ENCODE data around the gene CNNM2.

CNNM2 gene

GRCh38 chr10:103072891-103073290 lies 154.8 kb downstream of the CNNM2 start:
- no peak for DNase-seq (ENCODE audit: low read depth in 2 of 2)

DNA sequence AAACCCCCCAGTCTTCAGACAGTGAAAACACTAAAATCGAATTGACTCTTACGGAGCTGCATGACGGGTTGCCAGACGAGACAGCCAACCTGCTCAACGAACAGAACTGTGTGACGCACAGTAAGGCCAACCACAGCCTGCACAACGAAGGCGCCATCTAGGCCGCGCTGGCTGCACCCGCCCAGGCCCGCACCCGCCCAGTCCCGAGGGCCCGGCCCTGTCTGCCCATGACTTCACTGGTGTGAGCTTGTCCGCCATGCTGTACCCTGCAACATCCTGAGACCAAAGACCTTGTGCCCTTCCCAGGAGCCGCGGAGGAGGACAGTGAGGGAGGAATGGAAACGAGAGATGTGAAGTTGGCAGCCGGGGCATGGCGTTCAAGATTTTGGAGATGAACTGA lies 158.9 kb downstream of the CNNM2 start:
- no peak for DNase-seq (ENCODE audit: low read depth in 2 of 2)

DNA sequence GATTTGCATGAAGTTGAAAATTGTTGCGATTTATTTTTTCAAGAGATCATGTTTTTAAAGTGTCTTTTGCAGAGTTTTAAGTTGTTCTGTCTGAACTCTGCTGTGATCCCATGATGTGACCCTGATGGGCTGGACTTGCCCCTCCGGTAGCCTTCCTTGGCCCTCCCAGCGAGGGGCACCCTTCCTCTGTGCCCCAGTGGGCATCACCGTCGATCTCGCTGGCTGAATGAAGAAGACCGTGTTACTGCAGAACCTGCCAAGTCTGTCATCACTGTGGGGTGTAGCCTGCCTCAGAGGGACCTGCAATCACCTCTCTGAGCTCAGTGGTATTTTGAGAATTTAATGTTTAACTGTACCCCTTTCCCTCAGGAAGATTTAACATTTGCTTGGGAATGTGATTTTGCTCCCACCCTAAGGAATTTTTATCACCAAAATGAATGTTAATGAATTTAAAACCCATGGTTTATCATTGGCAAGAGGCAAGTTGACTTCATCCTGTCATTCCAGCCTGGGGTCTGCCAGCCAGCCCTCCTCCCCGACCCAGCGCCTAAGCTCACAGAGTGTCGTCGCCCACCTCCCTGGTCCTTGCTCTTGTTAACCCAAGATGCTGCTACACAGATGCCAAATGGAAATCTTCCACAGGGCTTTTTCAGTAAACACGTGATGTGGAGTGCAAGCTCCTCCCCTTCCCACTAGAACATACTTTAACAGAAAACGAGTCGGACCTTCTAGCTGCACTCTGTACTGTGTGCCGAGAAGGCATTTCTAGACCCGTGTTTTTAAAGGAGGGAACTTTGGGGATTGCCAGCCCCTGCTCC lies 159.6 kb downstream of the CNNM2 start:
- DNase-seq (ENCODE audit: low read depth in 2 of 2), result no peak

DNA sequence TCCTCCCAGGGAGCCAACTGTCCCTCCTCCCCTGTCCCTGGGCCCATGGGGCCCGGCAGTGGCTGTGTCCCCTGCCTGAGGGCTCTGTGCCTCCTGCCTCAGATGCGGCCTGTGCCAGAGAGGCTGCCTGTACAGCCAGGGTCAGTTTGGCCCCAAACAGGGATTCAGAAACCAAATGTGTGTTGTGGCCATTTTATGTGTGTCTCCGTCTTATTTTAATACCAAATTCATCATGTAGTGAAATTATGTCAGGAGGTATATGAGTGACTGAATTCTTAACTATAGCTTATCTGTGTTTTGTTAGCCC lies 160.2 kb downstream of the CNNM2 start:
- DNase-seq (ENCODE audit: low read depth in 2 of 2), result no peak

DNA sequence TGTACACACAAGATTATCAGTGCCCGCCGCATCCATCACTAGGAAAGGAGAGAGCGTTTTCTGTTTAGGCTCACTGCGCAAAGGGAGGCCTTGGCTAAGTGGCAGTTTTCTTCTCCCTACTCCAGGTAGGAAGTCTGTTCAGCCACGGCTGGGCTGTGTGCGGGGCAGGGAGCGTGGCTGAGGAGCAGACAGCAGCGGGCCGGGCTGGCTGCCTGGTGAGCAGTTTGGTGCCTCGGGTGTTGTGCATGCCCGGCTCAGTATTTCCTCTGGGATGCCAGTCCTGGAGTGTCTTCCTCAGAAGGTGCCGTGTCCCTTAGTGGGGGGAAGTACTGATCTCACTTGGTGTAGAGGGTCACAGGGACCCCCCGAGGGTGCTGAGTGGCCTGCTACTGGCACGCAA lies 160.6 kb downstream of the CNNM2 start:
- no peak for DNase-seq (ENCODE audit: low read depth in 2 of 2)

- DNase-seq (ENCODE audit: low read depth in 2 of 2), result no peak
These were observed 161.0 kb downstream of the CNNM2 start for GRCh38 chr10:103079100-103079499.

GRCh38 chr10:103079946-103080345 lies 161.9 kb downstream of the CNNM2 start:
- no peak for DNase-seq (ENCODE audit: low read depth in 2 of 2)

DNA sequence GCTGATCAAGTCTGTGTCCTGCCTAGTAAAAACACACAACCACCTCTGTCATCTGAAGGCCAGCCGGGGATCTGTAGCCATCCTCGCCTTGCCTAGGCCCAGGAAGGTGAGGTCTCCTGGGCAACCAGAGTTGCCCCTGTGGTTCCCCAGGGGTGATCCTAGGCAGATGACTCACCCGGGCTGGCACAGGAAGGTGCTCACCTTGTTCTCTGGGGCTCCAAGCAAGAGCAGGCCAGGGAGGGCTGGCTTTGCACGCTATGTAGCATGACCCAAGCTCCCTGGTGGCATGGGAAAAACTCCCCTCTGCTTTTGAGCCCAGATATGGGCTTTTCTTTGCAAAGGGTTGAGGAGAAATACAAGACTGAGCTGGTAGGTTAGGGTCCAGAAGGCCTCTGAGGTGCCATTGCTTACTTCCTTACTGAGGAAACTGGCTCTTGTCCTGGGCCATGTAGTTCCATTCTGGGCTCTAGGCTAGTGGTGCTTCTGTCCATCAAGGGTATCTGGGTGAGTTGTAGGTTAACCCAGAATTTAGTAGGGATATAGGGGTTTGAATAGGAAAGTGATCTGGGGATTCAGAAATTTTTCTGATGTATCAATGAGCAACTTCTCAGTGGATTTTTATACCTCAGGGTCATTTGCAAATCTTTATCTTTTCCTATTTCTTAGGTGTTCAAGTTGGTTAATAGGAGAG lies 162.9 kb downstream of the CNNM2 start:
- no peak for DNase-seq (ENCODE audit: low read depth in 2 of 2)

DNA sequence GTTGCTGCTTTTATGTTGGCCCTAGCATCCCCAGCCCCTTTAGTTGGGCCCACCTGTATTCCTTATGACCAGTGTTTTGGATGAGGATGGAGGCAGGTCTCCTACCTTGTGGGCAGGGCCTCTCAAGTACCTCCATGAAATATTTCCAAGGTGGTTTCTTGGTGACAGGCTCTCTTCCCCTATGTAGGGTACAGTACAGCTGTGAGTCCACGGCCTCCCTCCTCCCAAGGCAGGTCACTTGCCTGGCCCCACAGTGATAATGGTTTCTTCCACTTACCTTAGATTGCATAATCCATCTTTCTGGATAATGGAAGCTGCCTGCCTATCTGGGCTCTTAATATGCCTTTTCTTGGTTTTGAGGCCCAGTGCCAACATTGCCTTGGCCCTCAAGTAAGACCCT lies 164.6 kb downstream of the CNNM2 start:
- DNase-seq (ENCODE audit: low read depth in 2 of 2), result no peak

- DNase-seq (ENCODE audit: low read depth in 2 of 2), result no peak
These were observed 165.3 kb downstream of the CNNM2 start for GRCh38 chr10:103083266-103083976.

- no peak for DNase-seq (ENCODE audit: low read depth in 2 of 2)
These were observed 165.9 kb downstream of the CNNM2 start for GRCh38 chr10:103083977-103084320.

GRCh38 chr10:103086261-103086660 lies 168.2 kb downstream of the CNNM2 start:
- DNase-seq (ENCODE audit: low read depth in 2 of 2), result no peak

- no peak for DNase-seq (ENCODE audit: low read depth in 2 of 2)
These were observed 168.7 kb downstream of the CNNM2 start for GRCh38 chr10:103086799-103087198.

DNA sequence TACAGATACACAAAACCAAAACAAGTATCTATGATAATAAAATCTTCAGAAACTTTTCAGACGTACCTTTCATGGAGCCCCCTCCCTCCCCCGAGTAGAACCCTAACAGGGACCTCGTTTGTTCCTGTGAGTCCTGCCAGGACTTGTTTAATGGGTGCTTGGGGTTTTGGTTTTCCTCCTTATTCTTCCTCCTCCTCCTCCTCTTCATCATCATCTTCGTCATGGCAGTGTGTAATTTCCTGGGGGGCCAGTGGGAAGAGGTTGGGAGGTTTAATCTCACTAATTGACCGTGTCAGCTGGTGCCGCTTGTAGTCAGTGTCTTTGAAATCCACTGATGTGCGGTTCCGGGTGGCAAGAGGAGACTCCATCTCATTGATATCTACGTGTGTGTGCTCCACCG lies 171.4 kb downstream of the CNNM2 start:
- no peak for DNase-seq (ENCODE audit: low read depth in 2 of 2)

- DNase-seq (ENCODE audit: low read depth in 2 of 2), result no peak
These were observed 172.8 kb downstream of the CNNM2 start for GRCh38 chr10:103090911-103091310.

- DNase-seq (ENCODE audit: low read depth in 2 of 2), result no peak
These were observed 176.9 kb downstream of the CNNM2 start for GRCh38 chr10:103095005-103095404.

- DNase-seq (ENCODE audit: low read depth in 2 of 2), result no peak
These were observed 178.0 kb downstream of the CNNM2 start for GRCh38 chr10:103096130-103096529.

DNA sequence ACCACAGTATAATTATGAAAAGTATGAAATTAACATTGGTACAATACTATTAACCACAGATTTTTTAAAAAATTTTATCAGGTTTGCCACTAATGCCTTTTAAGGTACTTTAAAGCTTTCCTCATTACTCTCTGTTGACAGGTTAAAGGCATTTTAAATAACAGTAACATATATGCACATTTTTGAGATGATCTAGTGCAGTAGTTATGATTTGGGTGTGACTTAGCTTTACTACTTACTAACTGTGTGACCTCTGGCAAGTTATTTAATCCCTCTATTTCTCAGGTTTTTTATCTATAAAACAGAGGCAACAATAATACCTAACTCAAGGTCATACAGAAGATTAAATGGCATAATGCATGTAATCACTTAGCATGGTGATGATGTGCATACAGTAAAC lies 180.1 kb downstream of the CNNM2 start:
- DNase-seq (ENCODE audit: low read depth in 2 of 2), result no peak

DNA sequence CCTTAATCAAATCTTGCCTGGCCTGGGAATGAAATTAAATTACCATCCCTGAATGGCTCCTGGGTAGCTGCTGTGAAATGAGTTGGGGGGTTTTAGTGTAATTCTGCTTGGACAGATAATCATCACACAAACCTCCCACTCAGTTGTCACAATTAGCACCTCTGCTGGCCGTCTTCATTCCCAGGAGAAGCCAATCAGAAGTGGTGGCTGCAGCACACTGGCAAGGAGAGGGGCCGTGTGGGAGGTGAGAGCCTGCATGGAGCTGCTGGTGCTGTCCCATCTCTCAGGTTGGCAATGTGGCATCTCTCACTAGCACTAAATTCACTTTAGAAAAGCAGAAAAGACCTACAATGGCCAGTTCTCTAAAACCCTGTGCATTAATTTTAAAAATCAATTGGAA lies 182.5 kb downstream of the CNNM2 start:
- DNase-seq (ENCODE audit: low read depth in 2 of 2), result no peak

DNA sequence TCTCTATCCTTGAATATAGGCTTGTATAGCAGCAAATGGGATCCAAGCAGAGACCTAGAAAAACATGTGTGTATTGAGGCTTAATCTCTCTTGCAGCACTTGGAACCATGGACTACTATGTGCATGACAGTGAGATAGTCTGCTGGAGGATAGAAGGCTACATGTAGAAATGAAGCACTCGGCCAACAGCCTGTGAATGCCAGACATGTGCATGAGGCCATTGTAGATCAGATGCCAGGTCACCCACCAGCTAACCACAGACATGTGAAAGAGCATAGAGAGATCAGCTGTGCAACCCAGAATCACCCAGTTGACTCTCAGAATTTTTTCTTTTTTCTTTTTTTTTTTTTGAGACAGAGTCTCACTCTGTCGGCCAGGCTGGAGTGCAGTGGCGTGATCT lies 184.1 kb downstream of the CNNM2 start:
- DNase-seq (ENCODE audit: low read depth in 2 of 2), result no peak

DNA sequence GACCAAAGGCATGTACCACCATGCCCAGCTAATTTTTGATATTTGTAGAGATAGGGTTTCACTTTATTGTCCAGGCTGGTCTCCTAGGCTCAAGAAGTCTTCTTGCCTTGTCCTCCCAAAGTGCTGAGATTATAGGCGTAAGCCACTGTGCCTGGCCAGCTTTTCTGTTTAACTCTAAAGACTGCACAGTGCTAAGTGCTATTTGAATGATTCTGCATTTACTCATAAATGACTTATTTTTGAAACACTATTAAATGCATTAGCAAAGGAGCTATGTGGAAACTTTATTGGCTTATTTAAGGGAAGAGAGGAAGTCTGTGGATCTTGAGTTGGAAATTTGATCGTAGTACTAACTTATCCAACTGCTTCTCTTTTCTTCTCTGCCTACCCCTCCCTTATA lies 185.9 kb downstream of the CNNM2 start:
- DNase-seq (ENCODE audit: low read depth in 2 of 2), result no peak

DNA sequence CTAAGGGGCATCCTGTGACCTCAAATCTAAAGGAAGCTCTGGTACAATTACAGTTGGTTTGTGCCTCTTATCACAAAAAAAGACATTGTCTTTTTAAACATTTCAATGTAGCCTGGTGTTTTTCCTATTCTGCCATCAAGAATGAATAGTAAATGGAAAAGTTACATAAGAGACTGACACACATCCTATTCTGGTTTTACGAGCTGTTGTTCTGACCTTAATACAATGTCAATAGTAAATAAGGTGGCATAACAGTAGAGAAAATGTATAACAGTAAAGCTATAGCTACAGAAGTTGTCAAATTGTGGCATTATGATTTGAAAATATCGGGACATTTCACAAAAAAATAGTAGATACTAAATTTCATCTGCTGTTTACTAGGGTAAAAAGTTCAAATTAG lies 186.6 kb downstream of the CNNM2 start:
- no peak for DNase-seq (ENCODE audit: low read depth in 2 of 2)

DNA sequence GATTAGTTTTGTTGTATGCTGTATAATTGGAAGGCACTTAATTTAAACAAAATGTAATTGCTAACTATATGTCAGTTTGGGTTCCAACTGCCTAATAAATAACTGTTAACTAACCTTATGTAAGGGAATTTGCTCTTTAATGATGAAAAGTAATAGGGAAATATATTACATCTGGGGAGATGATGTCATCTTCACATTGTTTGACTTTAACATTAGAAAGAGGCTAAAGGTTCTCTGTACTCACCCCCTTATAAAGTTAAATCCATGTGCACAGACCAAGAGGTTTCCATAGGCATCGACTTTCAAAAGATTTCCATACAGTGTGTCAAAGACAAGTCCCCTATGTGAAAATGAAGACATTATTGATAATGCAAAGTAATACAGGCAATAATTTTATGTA lies 187.4 kb downstream of the CNNM2 start:
- DNase-seq (ENCODE audit: low read depth in 2 of 2), result no peak
